ENCODE measurements around the gene MAGEA10. TPM values are rescaled to one million over a fixed set of nuclear protein-coding genes. Genes with fewer than 3 reads are reported as not detected.

Gene MAGEA10
- polyA plus RNA-seq, 3 donors = not detected

GRCh38 chrX:152103866-152104265 lies 34.5 kb downstream of the MAGEA10 start:
- H3K27ac ChIP-seq (ENCODE audit: low read depth in 1 of 2, low read length in 2 of 2) = no peak overlapping the region
- no peak overlapping the region for H3K4me3 Mint-ChIP-seq
- no peak for DNase-seq
- no peaks in the 10 kb centered on the region for H3K4me1 Mint-ChIP-seq
- H3K4me3 ChIP-seq (replicated peaks in 1 of 3; ENCODE audit: low read depth in 2 of 3, low read length in 3 of 3) = no peak overlapping the region
- H3K4me2 ChIP-seq (replicated peaks; ENCODE audit: extremely low read depth, low read length, poor library complexity, severe bottlenecking) = no peak overlapping the region
- no peaks in the 10 kb centered on the region for H3K79me2 ChIP-seq (ENCODE audit: insufficient read depth, low read length)
- H3K27me3 ChIP-seq (ENCODE audit: control insufficient read depth in 2 of 2, insufficient read depth in 2 of 2, low read length in 2 of 2) = no peaks in the 10 kb centered on the region
- H3K36me3 ChIP-seq (replicated peaks in 1 of 2; ENCODE audit: control insufficient read depth in 1 of 2, insufficient read depth in 2 of 2, low read length in 2 of 2) = no peaks in the 10 kb centered on the region
- WGBS (ENCODE audit: insufficient coverage) = no CpG with 5 or more reads among the region's 6 CpGs
- peaks cover 0 to 8% (median 0%) of the 10 kb centered on the region in 7 donors for H3K9me3 Mint-ChIP-seq
- no peak overlapping the region for H3K27ac Mint-ChIP-seq
- no peaks in the 10 kb centered on the region for H3K9me3 ChIP-seq (replicated peaks in 1 of 2; ENCODE audit: control insufficient read depth in 1 of 2, insufficient read depth in 1 of 2, low read length in 2 of 2)
- H3K4me1 ChIP-seq (ENCODE audit: control insufficient read depth in 1 of 2, insufficient read depth in 2 of 2, low read length in 2 of 2) = no peaks in the 10 kb centered on the region
- no peak overlapping the region for H2AFZ ChIP-seq (ENCODE audit: insufficient read depth, low read depth, low read length, poor library complexity, severe bottlenecking)
- H4K20me1 ChIP-seq (ENCODE audit: insufficient read depth, low read length) = no peaks in the 10 kb centered on the region
- no peak overlapping the region for H3K9ac ChIP-seq (ENCODE audit: insufficient read depth, low read length, poor library complexity, severe bottlenecking)
- TF ChIP-seq CTCF (IDR thresholded peaks at IDR 0.05) = no peak
- intact Hi-C loops (cut with micrococcal nuclease) = no loop called here
- peaks cover 0 to 4% (median 0%) of the 10 kb centered on the region in 3 donors for H3K27me3 Mint-ChIP-seq (ENCODE audit: low read depth in 3 of 3)
- H3K36me3 Mint-ChIP-seq = no peaks in the 10 kb centered on the region

- Mint-ChIP-seq H3K9me3 (peaks cover 0 to 3% (median 2%) of the 10 kb centered on the region in 7 donors), H3K27me3 (ENCODE audit: low read depth in 3 of 3) (no peaks in the 10 kb centered on the region), H3K36me3 (no peaks in the 10 kb centered on the region)
Observed at GRCh38 chrX:152086141-152086540, 52.2 kb downstream of the MAGEA10 start.

More at GRCh38 chrX:152086141-152086540, 52.2 kb downstream of the MAGEA10 start:
- Histone ChIP-seq H3K27ac (ENCODE audit: low read depth in 1 of 2, low read length in 2 of 2) (no peak overlapping the region), H3K36me3 (replicated peaks in 1 of 2; ENCODE audit: control insufficient read depth in 1 of 2, insufficient read depth in 2 of 2, low read length in 2 of 2) (no peaks in the 10 kb centered on the region), H3K4me2 (replicated peaks; ENCODE audit: extremely low read depth, low read length, poor library complexity, severe bottlenecking) (no peak overlapping the region), H4K20me1 (ENCODE audit: insufficient read depth, low read length) (no peaks in the 10 kb centered on the region), H3K4me3 (replicated peaks in 1 of 3; ENCODE audit: low read depth in 2 of 3, low read length in 3 of 3) (no peak overlapping the region), H3K9me3 (replicated peaks in 1 of 2; ENCODE audit: control insufficient read depth in 1 of 2, insufficient read depth in 1 of 2, low read length in 2 of 2) (no peaks in the 10 kb centered on the region), H3K4me1 (ENCODE audit: control insufficient read depth in 1 of 2, insufficient read depth in 2 of 2, low read length in 2 of 2) (no peaks in the 10 kb centered on the region), H2AFZ (ENCODE audit: insufficient read depth, low read depth, low read length, poor library complexity, severe bottlenecking) (no peak overlapping the region), H3K27me3 (ENCODE audit: control insufficient read depth in 2 of 2, insufficient read depth in 2 of 2, low read length in 2 of 2) (no peaks in the 10 kb centered on the region), H3K79me2 (ENCODE audit: insufficient read depth, low read length) (no peaks in the 10 kb centered on the region), H3K9ac (ENCODE audit: insufficient read depth, low read length, poor library complexity, severe bottlenecking) (no peak overlapping the region)
- no peak overlapping the region for H3K27ac Mint-ChIP-seq
- H3K4me1 Mint-ChIP-seq = no peaks in the 10 kb centered on the region
- intact Hi-C loops (cut with micrococcal nuclease) = no loop called here
- WGBS (ENCODE audit: insufficient coverage) = no CpG with 5 or more reads among the region's 6 CpGs
- no peak overlapping the region for H3K4me3 Mint-ChIP-seq
- no peak for TF ChIP-seq CTCF (IDR thresholded peaks at IDR 0.05)
- DNase-seq = no peak

Other genes starting within 250 kb of the MAGEA10 start
- gene MAGEA4, start 225.7 kb downstream of the MAGEA10 start, polyA plus RNA-seq = not detected
- not detected for gene GABRE, start 163.9 kb downstream of the MAGEA10 start, polyA plus RNA-seq